GM18517 (cell line): ENCODE results near the gene DPT.
"Not testable (repeated sequence)": the region's sequence is repeated elsewhere in the genome, so short reads cannot be mapped to it uniquely, and the experiment has no call there.

Experiments
- ATAC-seq: cut with Tn5 transposase; IDR thresholded peaks from one replicate; pipeline ENCODE4 v1.9.1; 2021; ENCODE audit warnings: mild to moderate bottlenecking, moderate library complexity; ENCODE audit not compliant: unreplicated experiment

The DPT gene

GRCh38 chr1:168728473-168729404 is at the start of gene DPT:
Gene DPT (minus strand): TSS chr1:168729206. CDS start chr1:168729174, 32 bp downstream.
- no peak for ATAC-seq

GRCh38 chr1:168775366-168775765 is 46.4 kb upstream of the DPT start:
- ATAC-seq, result no peak

- no peak for ATAC-seq
These were observed 45.2 kb upstream of the DPT start for GRCh38 chr1:168774241-168774640.

GRCh38 chr1:168772428-168773060 is 43.5 kb upstream of the DPT start:
- no peak for ATAC-seq

- no peak for ATAC-seq
These were observed 42.2 kb upstream of the DPT start for GRCh38 chr1:168771104-168771630.

- ATAC-seq, result not testable (repeated sequence)
These were observed 40.9 kb upstream of the DPT start for GRCh38 chr1:168769893-168770292.

- no peak for ATAC-seq
These were observed 39.0 kb upstream of the DPT start for GRCh38 chr1:168767894-168768584.

- ATAC-seq, result no peak
These were observed 37.6 kb upstream of the DPT start for GRCh38 chr1:168766568-168766967.

- no peak for ATAC-seq
These were observed 34.0 kb upstream of the DPT start for GRCh38 chr1:168763031-168763430.

- ATAC-seq, result no peak
These were observed 33.5 kb upstream of the DPT start for GRCh38 chr1:168762473-168762872.

- no peak for ATAC-seq
These were observed 31.8 kb upstream of the DPT start for GRCh38 chr1:168760781-168761180.

- ATAC-seq, result no peak
These were observed 31.2 kb upstream of the DPT start for GRCh38 chr1:168760241-168760640.

- ATAC-seq, result no peak
These were observed 30.1 kb upstream of the DPT start for GRCh38 chr1:168759077-168759476.

- ATAC-seq, result no peak
These were observed 29.5 kb upstream of the DPT start for GRCh38 chr1:168758503-168758902.

GRCh38 chr1:168755800-168756418 is 26.9 kb upstream of the DPT start:
- ATAC-seq, result no peak

GRCh38 chr1:168752171-168752832 is 23.3 kb upstream of the DPT start:
- ATAC-seq, result no peak

GRCh38 chr1:168751195-168751650 is 22.2 kb upstream of the DPT start:
- no peak for ATAC-seq

GRCh38 chr1:168742994-168743650 is 14.1 kb upstream of the DPT start:
- ATAC-seq, result no peak

GRCh38 chr1:168742386-168742785 is 13.4 kb upstream of the DPT start:
- no peak for ATAC-seq

- no peak for ATAC-seq
These were observed 10.9 kb upstream of the DPT start for GRCh38 chr1:168739908-168740307.
